Activated CD8-positive, alpha-beta memory T cell treated with anti-CD3 and anti-CD28 coated beads, Interleukin-2, amount 50 U/mL, for 1 hour (primary cell): ENCODE results near the gene CFAP65.

Source experiments
- DNase-seq: peaks from one replicate; pipeline ENCODE4 v3.0.0-alpha.2; 2020; ENCODE audit errors: extremely low read depth

Gene CFAP65, protein sequence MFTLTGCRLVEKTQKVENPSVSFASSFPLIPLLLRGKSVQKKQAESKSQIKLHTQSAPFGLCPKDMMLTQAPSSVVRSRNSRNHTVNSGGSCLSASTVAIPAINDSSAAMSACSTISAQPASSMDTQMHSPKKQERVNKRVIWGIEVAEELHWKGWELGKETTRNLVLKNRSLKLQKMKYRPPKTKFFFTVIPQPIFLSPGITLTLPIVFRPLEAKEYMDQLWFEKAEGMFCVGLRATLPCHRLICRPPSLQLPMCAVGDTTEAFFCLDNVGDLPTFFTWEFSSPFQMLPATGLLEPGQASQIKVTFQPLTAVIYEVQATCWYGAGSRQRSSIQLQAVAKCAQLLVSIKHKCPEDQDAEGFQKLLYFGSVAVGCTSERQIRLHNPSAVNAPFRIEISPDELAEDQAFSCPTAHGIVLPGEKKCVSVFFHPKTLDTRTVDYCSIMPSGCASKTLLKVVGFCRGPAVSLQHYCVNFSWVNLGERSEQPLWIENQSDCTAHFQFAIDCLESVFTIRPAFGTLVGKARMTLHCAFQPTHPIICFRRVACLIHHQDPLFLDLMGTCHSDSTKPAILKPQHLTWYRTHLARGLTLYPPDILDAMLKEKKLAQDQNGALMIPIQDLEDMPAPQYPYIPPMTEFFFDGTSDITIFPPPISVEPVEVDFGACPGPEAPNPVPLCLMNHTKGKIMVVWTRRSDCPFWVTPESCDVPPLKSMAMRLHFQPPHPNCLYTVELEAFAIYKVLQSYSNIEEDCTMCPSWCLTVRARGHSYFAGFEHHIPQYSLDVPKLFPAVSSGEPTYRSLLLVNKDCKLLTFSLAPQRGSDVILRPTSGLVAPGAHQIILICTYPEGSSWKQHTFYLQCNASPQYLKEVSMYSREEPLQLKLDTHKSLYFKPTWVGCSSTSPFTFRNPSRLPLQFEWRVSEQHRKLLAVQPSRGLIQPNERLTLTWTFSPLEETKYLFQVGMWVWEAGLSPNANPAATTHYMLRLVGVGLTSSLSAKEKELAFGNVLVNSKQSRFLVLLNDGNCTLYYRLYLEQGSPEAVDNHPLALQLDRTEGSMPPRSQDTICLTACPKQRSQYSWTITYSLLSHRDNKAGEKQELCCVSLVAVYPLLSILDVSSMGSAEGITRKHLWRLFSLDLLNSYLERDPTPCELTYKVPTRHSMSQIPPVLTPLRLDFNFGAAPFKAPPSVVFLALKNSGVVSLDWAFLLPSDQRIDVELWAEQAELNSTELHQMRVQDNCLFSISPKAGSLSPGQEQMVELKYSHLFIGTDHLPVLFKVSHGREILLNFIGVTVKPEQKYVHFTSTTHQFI (N-terminal part only)

DNA sequence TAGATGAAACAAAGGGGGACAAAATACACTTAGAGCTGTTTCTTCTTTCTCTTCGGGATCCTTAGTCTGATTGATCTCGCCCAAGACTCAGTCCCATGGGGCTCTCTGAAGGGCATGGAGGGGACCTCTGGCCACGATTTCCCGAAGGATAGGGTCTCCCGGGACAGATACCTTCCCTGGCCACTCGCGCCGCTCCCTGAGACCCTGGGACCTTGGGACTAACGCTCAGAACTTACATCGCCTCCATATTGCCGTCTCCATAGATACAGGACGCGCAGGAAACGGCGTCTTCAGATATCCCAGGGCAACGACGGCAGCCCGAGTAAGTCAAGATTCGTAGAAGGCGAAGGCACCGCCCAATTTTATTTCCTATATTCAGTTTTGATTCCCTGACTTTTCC, at the start of gene CFAP65:
Gene CFAP65 (minus strand): TSS at position 265 of the 400 bp plus-strand sequence. CDS start 2,468 bp downstream, outside the sequence.
- DNase-seq: no peak

DNA sequence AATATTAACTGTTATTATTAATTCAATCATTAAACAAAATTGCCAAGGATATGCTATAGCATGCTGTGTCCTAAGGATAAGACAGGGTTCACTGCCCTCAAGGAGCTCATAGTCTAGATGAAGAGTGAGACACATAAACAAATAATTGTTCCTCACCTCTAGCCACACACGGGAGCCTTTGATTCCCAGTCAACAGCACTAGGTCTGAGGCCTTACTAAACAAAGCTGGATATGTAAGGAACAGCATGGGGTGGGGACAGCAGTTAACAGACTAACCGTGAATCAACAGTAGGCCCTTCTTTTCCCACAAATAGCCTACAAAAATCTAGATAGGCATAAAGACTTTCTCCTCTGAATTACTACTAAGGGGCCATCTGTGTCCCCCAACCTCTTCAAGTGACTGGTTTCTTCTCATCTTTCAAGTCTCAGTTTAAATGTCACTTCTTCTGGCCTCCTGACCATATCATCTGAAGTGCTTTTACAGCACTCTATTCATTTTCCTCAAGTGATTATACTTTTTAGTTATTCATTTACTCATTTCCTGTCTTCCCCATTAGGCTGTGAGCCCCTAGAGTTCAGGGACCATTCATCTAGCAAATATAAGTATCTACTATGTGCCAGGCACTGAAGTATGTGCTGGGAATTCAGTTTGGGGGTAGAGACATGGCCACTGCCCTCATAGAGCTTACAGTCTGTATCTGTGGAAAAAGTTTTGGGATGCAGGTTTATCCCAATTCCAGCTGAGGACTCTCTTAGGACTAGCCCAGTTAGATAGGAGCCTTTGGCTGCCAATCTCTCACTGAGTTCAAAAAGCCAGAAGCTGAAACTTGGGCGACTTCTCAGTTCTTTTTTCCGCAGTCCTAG, 49.4 kb upstream of the CFAP65 start:
- no peak for DNase-seq

- no peak for DNase-seq
Measured at GRCh38 chr2:219089330-219089729, 48.0 kb upstream of the CFAP65 start.

DNA sequence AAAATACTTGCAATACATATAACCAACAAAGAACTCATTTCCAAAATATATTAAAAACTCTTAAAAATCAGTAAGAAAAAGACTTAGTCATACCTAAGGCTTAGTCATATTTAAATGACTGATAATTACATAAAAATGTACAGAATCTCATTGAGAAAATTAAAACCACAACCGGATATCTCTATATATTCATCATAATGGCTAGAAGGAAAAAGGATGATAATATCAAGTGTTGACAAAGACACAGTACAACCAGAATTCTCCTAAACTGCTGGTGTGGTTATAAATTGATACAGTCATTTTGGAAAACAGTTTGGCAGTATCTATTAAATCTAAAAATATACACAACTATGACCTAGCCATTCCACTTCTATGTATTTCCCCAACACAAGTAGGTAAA, 46.5 kb upstream of the CFAP65 start:
- DNase-seq: no peak

GRCh38 chr2:219087361-219087760, 46.0 kb upstream of the CFAP65 start:
- no peak for DNase-seq

DNA sequence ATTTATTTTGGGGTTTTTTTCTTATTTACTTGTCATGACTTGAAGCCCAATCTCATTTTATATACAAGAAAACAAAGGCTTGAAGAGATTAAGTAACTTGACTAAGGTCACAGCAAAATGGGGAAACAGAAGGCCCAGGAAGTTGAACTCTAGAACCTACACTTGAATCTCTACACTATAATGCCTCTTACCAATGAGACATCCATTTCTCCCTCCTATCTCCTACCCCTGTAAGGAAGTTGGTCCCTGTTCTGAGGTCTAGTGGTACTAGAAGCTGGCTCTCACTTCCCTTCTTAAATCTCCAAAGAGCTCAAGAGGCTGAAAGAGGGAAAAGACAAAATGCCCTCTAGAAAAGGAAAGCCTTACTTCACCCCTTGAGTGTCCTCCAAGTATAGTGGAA, 44.9 kb upstream of the CFAP65 start:
- no peak for DNase-seq

DNA sequence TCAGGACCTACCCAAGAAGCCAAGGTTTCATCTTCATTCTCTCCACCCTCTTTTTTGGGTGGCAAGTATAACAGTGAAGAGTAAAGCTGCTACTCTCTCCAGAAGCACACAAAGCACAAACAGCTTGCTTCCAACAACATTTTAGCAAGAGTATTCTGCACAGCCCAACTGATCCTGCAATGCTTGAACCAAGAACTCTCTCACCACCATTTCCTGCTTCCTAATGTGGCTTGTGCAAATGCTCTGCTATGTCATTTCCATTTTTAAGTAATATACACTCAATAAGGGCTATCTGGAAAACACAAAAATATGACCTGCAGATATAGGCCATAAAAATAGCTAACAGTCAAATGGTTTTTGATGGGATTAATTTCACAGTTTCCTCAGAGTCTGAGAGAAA, 43.5 kb upstream of the CFAP65 start:
- no peak for DNase-seq

DNA sequence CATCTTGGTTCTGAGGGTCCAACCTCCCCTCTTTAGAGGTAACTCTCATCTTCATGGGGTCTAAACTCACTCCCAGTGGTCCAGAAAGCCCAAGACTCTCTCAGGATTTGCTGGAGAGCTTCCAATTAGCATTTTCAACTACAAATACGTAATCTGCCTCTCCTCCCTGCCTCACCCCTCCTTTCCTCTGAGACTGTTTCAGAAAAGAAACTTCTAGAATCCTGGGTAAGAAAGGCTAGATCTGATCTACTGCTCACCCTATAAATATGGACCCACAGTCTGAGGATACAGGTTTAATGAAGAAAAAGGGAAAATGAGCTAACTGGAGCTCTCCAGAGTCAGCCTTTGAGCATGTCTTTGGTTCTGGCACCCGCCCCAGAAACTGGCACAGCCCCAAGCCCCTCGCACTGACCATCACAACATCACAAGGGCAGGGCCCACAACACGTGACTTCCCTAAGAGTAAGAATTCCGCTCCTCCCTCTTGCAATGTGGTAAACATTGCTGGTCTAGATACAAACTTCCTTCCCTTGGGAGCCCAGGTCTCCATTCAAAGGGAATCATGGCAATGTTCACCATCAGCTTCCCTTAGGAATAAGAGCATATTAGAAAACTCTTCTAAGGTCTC, 41.1 kb upstream of the CFAP65 start:
- DNase-seq: no peak

DNA sequence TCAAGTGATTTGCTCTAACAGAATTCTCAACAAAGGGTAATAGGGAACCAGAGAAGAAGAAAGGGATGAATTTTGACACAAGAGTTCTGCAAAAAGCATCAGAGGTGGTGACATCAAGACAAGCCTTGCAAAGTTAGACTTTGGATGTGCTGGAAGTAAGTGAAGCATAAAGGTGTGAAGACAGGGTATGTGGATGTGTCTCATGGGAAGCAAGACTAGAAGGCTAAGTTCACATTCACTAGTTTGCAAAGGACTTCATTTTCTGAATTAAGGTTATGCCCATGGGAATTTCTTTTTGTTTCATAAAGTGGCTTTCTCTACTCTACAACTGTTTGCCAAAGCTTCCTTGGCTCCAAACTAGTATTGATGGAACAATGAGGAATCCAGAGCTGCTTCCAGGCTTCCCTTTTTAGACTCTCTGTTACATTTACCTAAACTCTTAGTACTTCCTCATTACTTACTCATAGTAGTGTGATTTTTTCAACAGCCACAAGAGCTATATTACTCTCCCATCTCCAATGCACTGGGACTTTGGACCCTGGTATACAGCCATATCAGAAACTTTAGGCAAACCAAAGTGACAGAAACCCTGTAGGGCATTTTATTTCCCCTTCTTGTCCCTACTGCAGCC, 40.5 kb upstream of the CFAP65 start:
- DNase-seq: no peak

DNA sequence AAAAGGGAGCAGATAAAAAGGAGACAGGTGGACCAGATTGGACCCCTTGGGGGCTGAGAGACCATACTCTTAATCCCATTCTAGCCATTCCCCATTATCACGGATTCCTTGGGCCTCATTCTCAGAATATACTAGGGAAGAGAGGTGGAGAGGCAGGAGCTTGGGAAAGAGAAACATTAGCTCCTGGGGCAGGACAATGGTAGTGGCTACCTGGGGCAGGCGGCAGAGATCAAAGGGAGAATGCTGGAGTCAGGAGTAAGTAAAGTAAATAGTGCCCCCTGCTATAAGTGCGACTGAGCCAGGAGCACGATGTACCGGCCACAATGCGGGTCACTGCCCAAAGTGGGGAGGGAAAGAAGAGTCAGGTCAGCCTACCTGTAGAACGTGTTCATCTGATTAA, 39.8 kb upstream of the CFAP65 start:
- DNase-seq: no peak

GRCh38 chr2:219079417-219079816, 38.1 kb upstream of the CFAP65 start:
- DNase-seq: no peak

- DNase-seq: no peak
Measured at GRCh38 chr2:219078951-219079350, 37.6 kb upstream of the CFAP65 start.

DNA sequence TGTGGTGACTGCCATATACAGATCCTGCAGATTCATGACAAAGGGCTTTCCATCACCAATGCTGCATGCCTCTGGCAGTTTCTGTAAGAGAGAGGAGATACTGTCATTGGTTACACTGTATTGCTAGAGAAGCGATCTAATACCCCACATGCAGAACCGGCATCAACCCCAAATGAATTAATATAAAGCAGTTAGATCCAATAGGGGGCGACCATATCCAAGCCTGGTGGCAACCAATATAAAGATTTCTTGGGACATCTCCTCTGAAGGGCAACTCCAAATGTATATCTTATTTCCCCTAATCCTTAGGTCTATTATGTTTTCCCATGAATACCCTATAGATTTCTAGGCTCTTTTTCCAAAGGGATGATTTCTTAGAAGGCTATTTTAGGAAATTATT, 36.8 kb upstream of the CFAP65 start:
- no peak for DNase-seq

DNA sequence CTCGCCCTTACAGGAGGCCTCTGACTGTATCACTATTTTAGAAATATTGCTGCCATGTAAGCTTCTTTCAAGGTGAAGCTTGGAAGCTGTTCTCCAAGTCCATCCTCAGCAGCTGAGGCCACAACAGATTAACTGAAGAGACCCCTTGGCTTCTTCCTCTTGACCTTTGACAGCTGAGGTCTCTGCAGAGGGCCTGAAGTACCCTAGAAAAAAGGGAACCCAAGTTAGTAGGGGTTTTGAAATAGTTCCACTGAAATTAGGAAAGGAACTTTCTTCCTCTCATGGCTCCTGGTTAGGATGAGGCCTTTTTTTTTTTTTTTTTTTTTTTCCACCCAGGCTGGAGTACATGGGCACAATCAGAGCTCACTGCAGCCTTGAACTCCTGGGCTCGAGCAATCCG, 34.9 kb upstream of the CFAP65 start:
- no peak for DNase-seq

- no peak for DNase-seq
Measured at GRCh38 chr2:219073413-219074129, 32.3 kb upstream of the CFAP65 start.

- no peak for DNase-seq
Measured at GRCh38 chr2:219072741-219073250, 31.5 kb upstream of the CFAP65 start.

DNA sequence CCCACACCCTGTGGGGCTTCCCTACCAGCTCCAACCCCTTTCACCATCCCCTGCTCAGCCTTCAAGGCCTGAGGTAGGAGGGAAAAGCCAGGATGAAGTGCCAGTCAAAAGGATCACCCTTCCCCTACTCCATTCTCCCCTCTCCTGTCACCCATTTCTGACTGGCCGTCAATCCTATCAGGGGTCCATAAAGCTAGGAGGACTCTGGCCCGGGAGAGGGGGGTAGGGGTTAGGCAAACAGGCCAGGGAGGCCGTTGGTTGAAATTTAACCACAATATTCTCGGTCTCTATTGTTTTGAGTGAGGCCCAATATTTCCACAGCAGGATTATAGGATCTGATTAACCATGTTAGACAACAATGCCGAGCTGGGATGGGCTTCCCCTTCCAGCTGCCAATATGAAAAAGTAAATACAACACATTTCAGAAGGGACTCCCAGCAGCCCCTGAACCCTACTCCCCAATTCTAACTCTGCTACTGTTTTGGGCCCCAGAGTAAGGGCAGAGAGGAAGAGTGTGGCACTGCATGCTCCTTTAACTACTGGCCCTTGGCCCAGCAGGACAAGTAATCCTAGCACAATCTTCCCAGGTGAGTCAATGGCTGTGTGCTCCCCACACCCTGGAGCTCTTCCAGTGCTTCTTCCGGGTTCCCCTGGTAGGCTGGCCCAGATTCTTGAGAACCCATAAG, 30.0 kb upstream of the CFAP65 start:
- no peak for DNase-seq

DNA sequence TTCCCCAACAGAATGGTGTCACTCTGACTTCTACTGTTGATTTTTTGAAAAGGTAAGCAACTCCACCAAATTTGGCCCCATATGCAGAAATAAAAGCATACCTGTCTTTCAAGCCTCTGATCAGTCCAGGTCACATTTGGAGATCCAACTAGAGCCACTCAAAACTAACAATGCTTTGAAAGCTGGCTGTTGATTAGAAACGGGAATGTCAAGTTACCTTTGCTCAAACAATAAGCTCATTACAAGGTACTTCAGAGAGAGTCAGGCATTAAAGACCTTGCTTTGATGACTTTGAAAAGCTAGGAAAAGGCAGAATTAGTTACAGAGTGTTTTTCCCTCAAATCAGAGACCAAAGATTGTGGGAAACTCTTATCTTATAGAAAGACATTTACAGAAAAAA, 24.2 kb upstream of the CFAP65 start:
- no peak for DNase-seq

- DNase-seq: no peak
Measured at GRCh38 chr2:219062081-219062480, 20.8 kb upstream of the CFAP65 start.
